Spleen (tissue), 7 donors: ENCODE results near the gene CXXC5.
A peak's percentile ranks its signal among the peaks of the same experiment; 100 is the strongest.

ENCODE experiments used
- CTCF ChIP-seq, 11 experiments: fragments of 200-600 bp in 7 of 11; fragments of 450-650 bp in 4 of 11; sonication (generic) in 4 of 11; IDR thresholded peaks in 8 of 11; conservative IDR thresholded peaks in 3 of 11; 1 replicate in 7 of 11; 2 replicates in 4 of 11; pipeline versions ENCODE4 v1.4.0 to v1.8.0; 2016 to 2021; ENCODE audit warnings: antibody characterized with exemption in 11 of 11, inconsistent platforms in 4 of 11, mild to moderate bottlenecking in 1 of 11
- POLR2A ChIP-seq, 3 donors: fragments of 450-650 bp; IDR thresholded peaks; one replicate each; pipeline ENCODE4 v1.5.1; 2017; ENCODE audit warnings: antibody characterized with exemption in 3 of 3, mild to moderate bottlenecking in 1 of 3
- POLR2AphosphoS5 ChIP-seq, 3 donors: sonication (generic); formaldehyde crosslinking; IDR thresholded peaks; one replicate each; pipeline ENCODE4 v1.5.1; 2017; ENCODE audit warnings: antibody characterized with exemption in 3 of 3
- donor health status: DM: no; HTN: no; CAD: no; lungs with moderate emphysema.
- donor health status: DM: no; HTN: no; CAD: no.
- donor health status: DM: no; HTN: no; CAD: no.

- TF ChIP-seq POLR2AphosphoS5 (IDR thresholded peaks at IDR 0.05) (peak; percentile 22 to 79 (median 38)), POLR2A (IDR thresholded peaks at IDR 0.05) (peak in 1 of 3 donors; percentile 4), CTCF (IDR thresholded peaks at IDR 0.05 in 8 of 11, conservative IDR thresholded peaks at IDR 0.05 in 3 of 11) (no peak)
Measured at GRCh38 chr5:139651043-139651834, 3.1 kb downstream of the CXXC5 start.
